ENCODE results near the gene KRT28.
A peak's percentile ranks its signal among the peaks of the same experiment; 100 is the strongest.

Gene KRT28

GRCh38 chr17:40799859-40800258, at the start of gene KRT28:
Gene KRT28, minus strand, starts transcription at chr17:40799959. Its CDS starts 66 bp downstream, at chr17:40799893.
- no peak for DNase-seq (ENCODE audit: low spot score)

GRCh38 chr17:40848583-40849235, 49.0 kb upstream of the KRT28 start:
- no peak for DNase-seq (ENCODE audit: low spot score)

- no peak for DNase-seq (ENCODE audit: low spot score)
Observed at GRCh38 chr17:40846515-40847144, 46.9 kb upstream of the KRT28 start.

GRCh38 chr17:40844671-40845107, 44.9 kb upstream of the KRT28 start:
- no peak for DNase-seq (ENCODE audit: low spot score)

GRCh38 chr17:40843242-40843641, 43.5 kb upstream of the KRT28 start:
- DNase-seq (ENCODE audit: low spot score): no peak

GRCh38 chr17:40841246-40841645, 41.5 kb upstream of the KRT28 start:
- DNase-seq (ENCODE audit: low spot score): no peak

GRCh38 chr17:40839194-40839593, 39.4 kb upstream of the KRT28 start:
- no peak for DNase-seq (ENCODE audit: low spot score)

- no peak for DNase-seq (ENCODE audit: low spot score)
Observed at GRCh38 chr17:40836020-40836419, 36.3 kb upstream of the KRT28 start.

DNA sequence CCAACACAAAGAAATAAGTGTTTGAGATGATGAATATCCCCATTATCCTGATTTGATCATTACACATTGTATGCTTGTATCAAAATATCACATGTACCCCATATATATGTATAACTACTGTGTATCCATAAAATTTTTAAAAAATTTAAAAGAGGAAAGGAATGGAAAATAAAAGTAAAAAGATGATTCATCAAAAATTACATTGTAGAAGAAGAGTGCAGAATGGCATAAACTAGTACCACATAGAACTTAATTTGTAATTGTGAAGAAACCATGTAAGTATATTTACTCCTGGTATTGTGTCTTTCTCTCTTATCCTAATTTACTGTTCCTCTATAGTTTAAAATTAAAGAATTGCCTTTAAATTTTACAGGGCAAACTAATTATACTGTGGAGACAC, 34.1 kb upstream of the KRT28 start:
- DNase-seq (ENCODE audit: low spot score): no peak

DNA sequence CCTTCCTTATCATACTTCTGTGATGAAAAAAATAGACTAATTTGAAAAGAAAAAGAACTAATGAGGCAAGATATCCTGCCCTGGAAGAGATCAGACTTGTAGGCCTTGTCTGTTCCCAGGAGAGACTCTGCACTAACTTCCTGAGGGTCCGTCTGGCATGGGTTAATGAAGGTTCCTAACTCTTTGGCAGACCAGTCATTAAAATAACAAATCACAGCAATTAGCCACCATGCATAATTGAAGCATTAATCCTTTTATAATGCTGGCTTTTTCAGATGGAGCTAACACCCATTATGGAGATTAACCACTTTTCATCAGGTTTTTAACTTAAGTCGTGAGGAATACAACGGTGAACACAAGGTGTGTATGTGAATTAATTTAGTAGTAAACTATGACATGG, 33.1 kb upstream of the KRT28 start:
- DNase-seq (ENCODE audit: low spot score): no peak

GRCh38 chr17:40830085-40830776, 30.5 kb upstream of the KRT28 start:
- DNase-seq (ENCODE audit: low spot score): no peak

- DNase-seq (ENCODE audit: low spot score): no peak
Observed at GRCh38 chr17:40828454-40829044, 28.8 kb upstream of the KRT28 start.

DNA sequence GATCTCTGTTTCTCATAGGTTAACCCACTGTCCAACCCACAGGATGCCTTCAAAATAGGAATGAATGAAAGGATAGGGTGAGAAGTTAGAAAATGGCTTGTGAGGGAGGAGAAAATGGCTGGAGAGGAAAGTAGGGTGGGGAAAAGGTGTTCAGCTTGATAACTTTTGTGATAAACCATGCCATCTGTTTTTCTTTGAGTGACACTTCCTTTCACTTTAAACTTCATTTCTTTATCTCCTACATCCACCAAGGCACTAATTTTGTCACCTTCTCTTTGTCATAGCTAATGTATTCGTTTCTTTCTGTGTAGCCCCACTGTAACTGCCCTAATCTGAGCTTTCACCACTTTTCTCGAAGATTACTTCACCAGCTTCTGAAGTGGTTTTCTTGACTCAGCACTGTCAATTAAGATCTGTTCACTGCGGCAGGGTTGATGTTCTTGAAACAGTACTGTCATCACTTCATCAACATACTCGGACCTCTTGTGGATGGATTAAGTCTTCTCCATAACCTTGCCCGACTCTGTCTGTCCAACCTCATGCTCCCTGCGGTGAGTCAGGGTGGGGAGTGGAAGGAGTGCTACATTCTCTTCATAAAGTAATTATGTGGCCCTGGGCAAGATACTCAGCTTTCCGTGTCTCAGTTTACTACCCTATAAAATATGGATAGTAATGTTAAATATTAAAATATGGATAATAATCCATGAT, 28.1 kb upstream of the KRT28 start:
- DNase-seq (ENCODE audit: low spot score): no peak

GRCh38 chr17:40825599-40825998, 25.8 kb upstream of the KRT28 start:
- no peak for DNase-seq (ENCODE audit: low spot score)

- DNase-seq (ENCODE audit: low spot score): no peak
Observed at GRCh38 chr17:40824015-40824832, 24.5 kb upstream of the KRT28 start.

DNA sequence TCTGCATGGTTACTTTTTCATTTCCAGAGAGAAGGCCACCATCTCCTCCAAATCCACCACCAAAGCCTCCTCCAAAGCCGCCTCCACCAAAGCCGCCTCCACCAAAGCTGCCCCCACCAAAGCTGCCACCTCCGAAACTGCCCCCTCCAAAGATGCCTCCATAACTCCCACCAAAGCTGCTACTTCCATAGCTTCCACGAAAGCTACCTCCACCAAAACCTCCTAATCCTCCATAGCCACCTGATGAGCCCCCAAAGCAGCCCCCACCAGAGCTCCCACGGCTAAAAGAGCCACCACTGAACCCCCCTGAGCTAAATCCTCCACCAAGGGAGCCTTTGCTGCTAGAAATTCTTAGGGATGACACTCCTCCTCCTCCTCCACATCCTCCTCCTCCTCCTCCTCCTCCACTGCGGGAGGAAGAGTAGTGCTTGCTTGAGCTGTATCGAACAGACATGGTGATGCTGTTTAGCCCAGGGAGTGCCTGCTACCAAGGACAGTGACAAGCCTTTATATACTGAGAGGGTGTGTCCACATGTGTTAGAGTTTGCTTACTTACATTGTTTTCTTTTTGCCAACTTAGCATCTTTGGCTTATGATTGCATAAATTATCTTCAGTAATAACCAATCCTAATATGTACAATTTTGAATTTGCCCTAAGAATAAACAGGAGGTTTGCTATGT, 22.5 kb upstream of the KRT28 start, which contains the start of gene KRT10:
KRT10 (minus strand) TSS at position 483 of the 681 bp plus-strand sequence; CDS start at position 454, 29 bp downstream.
- DNase-seq (ENCODE audit: low spot score): no peak

- DNase-seq (ENCODE audit: low spot score): no peak
Observed at GRCh38 chr17:40821536-40821935, 21.8 kb upstream of the KRT28 start.

- no peak for DNase-seq (ENCODE audit: low spot score)
Observed at GRCh38 chr17:40820228-40820838, 20.6 kb upstream of the KRT28 start.

DNA sequence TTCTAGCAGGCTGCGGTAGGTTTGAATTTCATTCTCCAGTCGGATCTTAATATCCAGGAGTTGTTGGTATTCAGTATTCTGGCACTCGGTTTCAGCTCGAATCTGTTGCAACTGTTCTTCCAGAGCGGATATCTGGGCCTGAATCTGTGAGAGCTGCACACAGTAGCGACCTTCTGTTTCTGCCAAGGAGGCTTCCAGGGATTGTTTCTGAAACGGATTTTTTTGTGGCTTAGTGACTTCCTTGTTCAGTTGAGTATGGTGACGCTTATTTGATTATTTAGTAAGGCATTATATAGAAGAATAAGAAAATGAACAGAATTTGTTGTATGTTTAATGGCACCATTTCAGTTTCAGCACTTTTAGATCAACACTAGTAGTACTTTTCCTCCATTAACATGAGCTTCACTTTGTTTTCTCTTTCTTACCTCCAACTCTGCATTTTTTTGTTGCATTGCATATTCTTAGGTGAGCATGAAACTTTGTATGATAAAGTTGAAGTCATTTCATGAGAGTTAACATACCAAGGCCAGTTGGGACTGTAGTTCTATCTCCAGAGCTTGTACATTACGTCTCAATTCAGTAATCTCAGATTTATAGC, 19.9 kb upstream of the KRT28 start:
- peak; percentile 19 for DNase-seq (ENCODE audit: low spot score)
